Measurements from ENCODE around the gene PDZRN3. TPM values are rescaled to one million over a fixed set of nuclear protein-coding genes. Genes with fewer than 3 reads are reported as not detected.
A peak's percentile ranks its signal among the peaks of the same experiment; 100 is the strongest.

The PDZRN3 gene
- polyA plus RNA-seq, 1 of the 3 experiments (the other 2 are of a cell fraction) = 10.3 TPM

DNA sequence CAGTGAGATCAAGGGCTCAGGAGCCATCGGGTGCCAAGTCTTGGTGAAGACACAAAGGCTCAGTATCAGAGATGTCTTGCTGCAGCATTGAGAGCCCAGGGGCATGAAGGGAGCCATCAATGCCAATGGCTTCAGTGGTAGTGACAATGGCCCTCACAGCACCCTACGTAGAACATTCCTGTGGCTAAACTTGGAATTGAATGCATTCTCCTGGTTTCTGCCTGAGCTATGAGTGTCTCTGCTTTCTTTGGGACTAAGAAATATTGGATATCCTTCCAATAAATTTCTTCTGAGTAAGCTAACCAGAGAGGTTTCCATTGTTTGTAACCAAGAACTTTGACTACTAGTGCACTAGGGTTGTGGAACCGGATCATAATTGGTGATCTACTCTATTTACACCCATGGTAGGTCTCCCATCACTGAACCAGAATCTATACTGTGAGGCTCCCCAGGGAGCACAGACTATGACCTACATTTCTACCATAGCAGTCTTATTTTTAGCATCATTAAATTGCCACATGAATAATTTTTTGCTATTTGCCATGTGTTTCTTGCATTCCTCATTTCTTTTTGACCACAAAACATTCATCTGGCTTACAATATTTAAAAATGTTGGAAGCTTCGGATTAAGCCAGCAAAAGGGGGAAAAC lies 31.6 kb upstream of the PDZRN3 start:
- H4K20me1 ChIP-seq (ENCODE audit: insufficient read depth) = no peaks in the 10 kb centered on the region
- H3K27ac ChIP-seq (ENCODE audit: low read depth in 2 of 2, low read length in 1 of 2) = peak overlapping the region; percentile 51 to 69; a peak in 3 of 4 replicates
- no peak overlapping the region for H3K4me3 ChIP-seq (ENCODE audit: low read depth in 2 of 2, low read length in 1 of 2)
- no peak overlapping the region for H3K9ac ChIP-seq
- 60% methylated on average over 4 of the region's 4 CpGs for WGBS (ENCODE audit: low lambda C conversion rate)
- POLR2A ChIA-PET = no interaction called here
- no peaks in the 10 kb centered on the region for H3K9me3 ChIP-seq
- H3K4me1 ChIP-seq (ENCODE audit: control insufficient read depth in 1 of 2, insufficient read depth in 2 of 2, low read depth in 1 of 2, low read length in 1 of 2) = no peaks in the 10 kb centered on the region; a peak in 2 of 4 replicates
- H2AFZ ChIP-seq (ENCODE audit: low read depth) = no peak overlapping the region
- no peaks in the 10 kb centered on the region for H3K9me2 ChIP-seq
- H3F3A ChIP-seq (replicated peaks; ENCODE audit: insufficient read depth) = peaks cover 5% of the 10 kb centered on the region
- no peak for TF ChIP-seq NFIC (IDR thresholded peaks at IDR 0.05; ENCODE audit: borderline replicate concordance)
- peak; percentile 42 for TF ChIP-seq TCF12 (IDR thresholded peaks at IDR 0.05)
- TF ChIP-seq, protein P1, sequence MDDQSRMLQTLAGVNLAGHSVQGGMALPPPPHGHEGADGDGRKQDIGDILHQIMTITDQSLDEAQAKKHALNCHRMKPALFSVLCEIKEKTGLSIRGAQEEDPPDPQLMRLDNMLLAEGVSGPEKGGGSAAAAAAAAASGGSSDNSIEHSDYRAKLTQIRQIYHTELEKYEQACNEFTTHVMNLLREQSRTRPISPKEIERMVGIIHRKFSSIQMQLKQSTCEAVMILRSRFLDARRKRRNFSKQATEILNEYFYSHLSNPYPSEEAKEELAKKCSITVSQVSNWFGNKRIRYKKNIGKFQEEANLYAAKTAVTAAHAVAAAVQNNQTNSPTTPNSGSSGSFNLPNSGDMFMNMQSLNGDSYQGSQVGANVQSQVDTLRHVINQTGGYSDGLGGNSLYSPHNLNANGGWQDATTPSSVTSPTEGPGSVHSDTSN (IDR thresholded peaks at IDR 0.05) = peak; percentile 73
- TF ChIP-seq, protein P2, sequence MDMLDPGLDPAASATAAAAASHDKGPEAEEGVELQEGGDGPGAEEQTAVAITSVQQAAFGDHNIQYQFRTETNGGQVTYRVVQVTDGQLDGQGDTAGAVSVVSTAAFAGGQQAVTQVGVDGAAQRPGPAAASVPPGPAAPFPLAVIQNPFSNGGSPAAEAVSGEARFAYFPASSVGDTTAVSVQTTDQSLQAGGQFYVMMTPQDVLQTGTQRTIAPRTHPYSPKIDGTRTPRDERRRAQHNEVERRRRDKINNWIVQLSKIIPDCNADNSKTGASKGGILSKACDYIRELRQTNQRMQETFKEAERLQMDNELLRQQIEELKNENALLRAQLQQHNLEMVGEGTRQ (IDR thresholded peaks at IDR 0.05; ENCODE audit: borderline replicate concordance, low read depth, low read length) = no peak
- no peaks in the 10 kb centered on the region for H3K36me3 ChIP-seq (replicated peaks in 1 of 2; ENCODE audit: control insufficient read depth in 1 of 2, insufficient read depth in 2 of 2, low read length in 1 of 2)
- no peaks in the 10 kb centered on the region for H3K27me3 ChIP-seq (ENCODE audit: insufficient read depth)
- no peaks in the 10 kb centered on the region for H3K79me2 ChIP-seq (ENCODE audit: insufficient read depth)
- CTCF ChIA-PET = interaction anchor here (1.4 kb wide), 1 partner anchor 12 kb away, joined by 3 read pairs; no protein-coding TSS in a partner anchor
- H3K4me2 ChIP-seq = no peak overlapping the region
- no peak for DNase-seq

DNA sequence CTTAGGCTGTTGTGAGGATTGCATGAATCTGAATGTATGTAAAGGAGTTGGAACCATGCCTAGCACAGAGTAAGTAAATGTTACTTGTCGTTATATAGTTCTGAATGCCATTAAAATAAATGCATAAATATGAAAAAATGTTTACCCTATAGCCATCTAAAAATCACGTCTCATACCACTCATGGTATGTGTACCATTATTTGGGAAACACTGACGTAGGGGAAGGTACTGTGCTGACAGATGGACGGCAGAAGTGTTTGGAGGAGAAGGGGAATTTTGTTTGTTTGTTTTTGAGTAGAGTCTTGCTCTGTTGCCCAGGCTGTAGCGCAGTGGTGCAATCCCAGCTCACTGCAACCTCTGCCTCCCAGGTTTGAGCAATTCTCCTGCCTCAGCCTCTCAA lies 30.5 kb upstream of the PDZRN3 start:
- DNase-seq = no peak
- Histone ChIP-seq H2AFZ (ENCODE audit: low read depth) (no peak overlapping the region), H3K9me3 (no peaks in the 10 kb centered on the region), H3K4me2 (no peak overlapping the region), H3K4me1 (ENCODE audit: control insufficient read depth in 1 of 2, insufficient read depth in 2 of 2, low read depth in 1 of 2, low read length in 1 of 2) (no peaks in the 10 kb centered on the region; a peak in 2 of 4 replicates), H3K27me3 (ENCODE audit: insufficient read depth) (no peaks in the 10 kb centered on the region), H3K27ac (ENCODE audit: low read depth in 2 of 2, low read length in 1 of 2) (no peak overlapping the region), H3K9ac (no peak overlapping the region), H3F3A (replicated peaks; ENCODE audit: insufficient read depth) (peaks cover 5% of the 10 kb centered on the region), H3K79me2 (ENCODE audit: insufficient read depth) (no peaks in the 10 kb centered on the region), H3K9me2 (no peaks in the 10 kb centered on the region), H3K4me3 (ENCODE audit: low read depth in 2 of 2, low read length in 1 of 2) (no peak overlapping the region), H4K20me1 (ENCODE audit: insufficient read depth) (no peaks in the 10 kb centered on the region), H3K36me3 (replicated peaks in 1 of 2; ENCODE audit: control insufficient read depth in 1 of 2, insufficient read depth in 2 of 2, low read length in 1 of 2) (no peaks in the 10 kb centered on the region)
- WGBS (ENCODE audit: low lambda C conversion rate) = 80% methylated on average over 5 of the region's 5 CpGs
- CTCF ChIA-PET = no interaction called here
- TF ChIP-seq NRF1 (IDR thresholded peaks at IDR 0.05; ENCODE audit: low read depth, low read length) (no peak), ELF1 (IDR thresholded peaks at IDR 0.05) (no peak), RCOR1 (IDR thresholded peaks at IDR 0.05; ENCODE audit: low read length) (no peak), GATA2 (CRISPR knock-in tag; IDR thresholded peaks at IDR 0.05) (no peak), FOXM1 (IDR thresholded peaks at IDR 0.05; ENCODE audit: low read depth) (no peak), FOXJ3 (CRISPR knock-in tag; IDR thresholded peaks at IDR 0.05) (no peak), RXRA (IDR thresholded peaks at IDR 0.05; ENCODE audit: borderline replicate concordance, low read depth) (no peak)
- TF ChIP-seq, protein P3, sequence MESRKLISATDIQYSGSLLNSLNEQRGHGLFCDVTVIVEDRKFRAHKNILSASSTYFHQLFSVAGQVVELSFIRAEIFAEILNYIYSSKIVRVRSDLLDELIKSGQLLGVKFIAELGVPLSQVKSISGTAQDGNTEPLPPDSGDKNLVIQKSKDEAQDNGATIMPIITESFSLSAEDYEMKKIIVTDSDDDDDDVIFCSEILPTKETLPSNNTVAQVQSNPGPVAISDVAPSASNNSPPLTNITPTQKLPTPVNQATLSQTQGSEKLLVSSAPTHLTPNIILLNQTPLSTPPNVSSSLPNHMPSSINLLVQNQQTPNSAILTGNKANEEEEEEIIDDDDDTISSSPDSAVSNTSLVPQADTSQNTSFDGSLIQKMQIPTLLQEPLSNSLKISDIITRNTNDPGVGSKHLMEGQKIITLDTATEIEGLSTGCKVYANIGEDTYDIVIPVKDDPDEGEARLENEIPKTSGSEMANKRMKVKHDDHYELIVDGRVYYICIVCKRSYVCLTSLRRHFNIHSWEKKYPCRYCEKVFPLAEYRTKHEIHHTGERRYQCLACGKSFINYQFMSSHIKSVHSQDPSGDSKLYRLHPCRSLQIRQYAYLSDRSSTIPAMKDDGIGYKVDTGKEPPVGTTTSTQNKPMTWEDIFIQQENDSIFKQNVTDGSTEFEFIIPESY (IDR thresholded peaks at IDR 0.05; ENCODE audit: borderline replicate concordance, low read depth) = no peak
- POLR2A ChIA-PET = no interaction called here

Measured in SK-N-SH (cell line).